Heart left ventricle (tissue), 16 donors: ENCODE measurements around the gene RSPH6A. TPM values are rescaled to one million over a fixed set of nuclear protein-coding genes. Genes with fewer than 3 reads are reported as not detected.
A peak's percentile ranks its signal among the peaks of the same experiment; 100 is the strongest.

Experiments
- ATAC-seq, 4 donors: fragments of 200-7000 bp; cut with Tn5 transposase; one replicate each; pipeline ENCODE4 v1.9.1; 2020 to 2022; ENCODE audit warnings: moderate library complexity in 4 of 4, mild to moderate bottlenecking in 3 of 4, moderate number of reproducible peaks in 1 of 4
- DNase-seq, 5 donors: peaks; one replicate each; pipeline ENCODE4 v3.0.0-alpha.2; 2020
- H3K27ac ChIP-seq, 12 donors: fragments of 200-600 bp; sonication (generic) in 4 of 12; one replicate each; pipeline versions ENCODE4 v1.5.0 to v1.8.0; 2016 to 2022; ENCODE audit warnings: mild to moderate bottlenecking in 2 of 12
- H3K27me3 ChIP-seq, 9 donors: fragments of 200-600 bp; sonication (generic) in 2 of 9; one replicate each; pipeline versions ENCODE4 v1.5.1 to v1.8.0; 2016 to 2022; ENCODE audit warnings: mild to moderate bottlenecking in 3 of 9
- H3K36me3 ChIP-seq, 9 donors: fragments of 200-600 bp; sonication (generic) in 2 of 9; one replicate each; pipeline versions ENCODE4 v1.5.0 to v1.8.0; 2018 to 2022; ENCODE audit warnings: mild to moderate bottlenecking in 2 of 9
- H3K4me1 ChIP-seq, 12 donors: fragments of 200-600 bp; sonication (generic) in 4 of 12; one replicate each; pipeline versions ENCODE4 v1.5.0 to v1.8.0; 2016 to 2022; ENCODE audit warnings: mild to moderate bottlenecking in 3 of 12
- H3K4me3 ChIP-seq, 12 donors: fragments of 200-600 bp; sonication (generic) in 4 of 12; one replicate each; pipeline versions ENCODE4 v1.5.0 to v1.8.0; 2017 to 2022; ENCODE audit warnings: mild to moderate bottlenecking in 9 of 12, moderate library complexity in 4 of 12
- H3K9me3 ChIP-seq, 12 donors: fragments of 200-600 bp; sonication (generic) in 4 of 12; one replicate each; pipeline versions ENCODE4 v1.5.0 to v1.8.0; 2016 to 2022; ENCODE audit warnings: mild to moderate bottlenecking in 1 of 12
- POLR2A ChIP-seq, 2 donors: fragments of 450-650 bp; IDR thresholded peaks; one replicate each; pipeline ENCODE4 v1.6.1; 2017; ENCODE audit warnings: antibody characterized with exemption in 2 of 2, mild to moderate bottlenecking in 2 of 2, moderate library complexity in 2 of 2
- WGBS, 4 donors: extraction: QIAGEN DNeasy Blood & Tissue Kit in 2 of 4; methylation state at CpG; one replicate each; pipeline versions ENCODE4 v1.1.5 to v1.1.7; 2013 to 2018; 5-methylcytosine and 5-hydroxymethylcytosine counted together
- intact Hi-C, 10 donors: fragments of 100-400 bp; cut with DNase I; formaldehyde crosslinking; loops; one replicate each; pipeline versions ENCODE4 v1.11.1 to v1.14.2; 2022
- polyA plus RNA-seq, 2 donors: library from polyadenylated mRNA; stranded (reverse); fragments of 200-250 nt; gene quantifications; one replicate each; pipeline ENCODE4 v1.2.3, GENCODE V29; 2013
- total RNA-seq, 9 donors: library from RNA; depleted of rRNA in 2 of 9; stranded (reverse); fragments of >200 nt in 2 of 9; fragmentation: NEBNext Ultra II Directional in 3 of 9; extraction: Animal tissue kit (Norgen Biotek cat#: 25700) in 3 of 9; gene quantifications; one replicate each; pipeline versions ENCODE4 v1.1.0 to v1.2.4, GENCODE V29; 2016 to 2023
- TF ChIP-seq, protein P1 (sequence below), 12 donors: fragments of 200-600 bp; sonication (generic) in 4 of 12; IDR thresholded peaks; one replicate each; pipeline versions ENCODE4 v1.5.0 to v1.8.0; 2018 to 2022; ENCODE audit warnings: antibody characterized with exemption in 12 of 12, mild to moderate bottlenecking in 5 of 12
- donor health status: ischemic (EF 13 %, LVEDD 7.1; RV severe dilation, severe dysfunction).
- donor health status: healthy with polysubstance abuse.
- donor health status: DM: no; HTN: yes; CAD: no.
- donor health status: DM: no; HTN: no; CAD: no.
- donor health status: ischemic (EF 25% LVEDD 6.9; RV normal size, moderate dysfunction).
- donor health status: ischemic (EF 25% LVEDD 5.7; RV mildly dilated, moderate dysfunction).
- donor health status: healthy.
- donor health status: DM: yes; HTN: yes; CAD: no.
- donor health status: ischemic (EF 35%, LVEDD 5.7; RV mildly dilated, moderate dysfunction).
- donor health status: nonischemic (EF 11% LVEDD 7.7; RV severe dilation, severe dysfunction).
- donor health status: DM: yes; HTN: yes; CAD: no.
- donor health status: PGD.
- donor health status: ischemic (EF 29% LVEDD 5.4; RV normal size, mild dysfunction).
- donor health status: nonischemic (EF 23%, LVEDD 6.1; RV moderate dilation, normal function).

Gene RSPH6A
- total and polyA plus RNA-seq, 11 donors: not detected

DNA sequence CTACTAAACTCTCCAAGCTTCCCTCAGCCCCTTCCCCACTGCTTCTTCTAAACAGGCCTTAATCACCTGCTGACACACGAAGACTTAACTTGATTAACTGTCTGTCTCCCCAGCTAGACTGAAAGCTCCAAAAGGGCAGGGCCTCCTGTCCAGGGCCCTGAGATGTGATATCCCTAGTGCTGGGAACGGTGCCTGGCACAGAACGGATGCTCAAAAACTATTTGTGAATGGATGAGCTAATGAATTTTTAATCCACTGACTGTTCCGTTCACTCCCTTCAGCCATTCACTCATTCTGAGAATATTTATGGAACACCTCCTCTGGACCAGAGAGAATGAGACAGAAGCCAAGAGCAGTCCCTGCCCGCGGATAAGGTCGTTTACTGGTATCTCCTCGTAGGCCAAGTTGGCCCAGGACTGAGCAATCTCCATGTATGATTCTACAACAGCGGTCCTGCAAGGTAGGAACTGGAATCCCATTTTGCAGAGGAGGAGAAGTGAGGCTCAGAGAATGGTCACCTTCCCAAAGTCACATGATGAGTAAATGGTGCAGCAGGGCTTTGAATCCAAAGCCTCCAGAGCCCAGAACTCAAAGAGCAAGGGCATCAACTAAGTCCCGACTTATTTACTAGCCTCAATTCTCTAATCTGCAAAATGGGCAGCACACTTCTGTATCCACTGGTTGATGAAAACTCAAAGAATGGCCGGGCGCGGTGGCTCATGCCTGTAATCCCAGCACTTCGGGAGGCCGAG lies 25.9 kb downstream of the RSPH6A start:
- ATAC-seq: peak in 3 of 4 donors; percentile 1 to 31 (median 25)
- Histone ChIP-seq H3K4me3 (no peak overlapping the region), H3K9me3 (no peaks in the 10 kb centered on the region), H3K36me3 (peaks cover 0 to 58% (median 47%) of the 10 kb centered on the region in 9 donors), H3K4me1 (peaks cover 0 to 68% (median 39%) of the 10 kb centered on the region in 12 donors), H3K27me3 (peaks cover 0 to 52% (median 0%) of the 10 kb centered on the region in 9 donors), H3K27ac (peak overlapping the region in 7 of 12 donors; percentile 13 to 63 (median 46))
- intact Hi-C loops: no loop called here
- 69 to 77% (median 71%) methylated on average over 15 of the region's 15 CpGs for WGBS, 4 donors
- DNase-seq: peak in 2 of 5 donors; percentile 55 to 62
- no peak for TF ChIP-seq POLR2A (IDR thresholded peaks at IDR 0.05)
- TF ChIP-seq, protein P1, sequence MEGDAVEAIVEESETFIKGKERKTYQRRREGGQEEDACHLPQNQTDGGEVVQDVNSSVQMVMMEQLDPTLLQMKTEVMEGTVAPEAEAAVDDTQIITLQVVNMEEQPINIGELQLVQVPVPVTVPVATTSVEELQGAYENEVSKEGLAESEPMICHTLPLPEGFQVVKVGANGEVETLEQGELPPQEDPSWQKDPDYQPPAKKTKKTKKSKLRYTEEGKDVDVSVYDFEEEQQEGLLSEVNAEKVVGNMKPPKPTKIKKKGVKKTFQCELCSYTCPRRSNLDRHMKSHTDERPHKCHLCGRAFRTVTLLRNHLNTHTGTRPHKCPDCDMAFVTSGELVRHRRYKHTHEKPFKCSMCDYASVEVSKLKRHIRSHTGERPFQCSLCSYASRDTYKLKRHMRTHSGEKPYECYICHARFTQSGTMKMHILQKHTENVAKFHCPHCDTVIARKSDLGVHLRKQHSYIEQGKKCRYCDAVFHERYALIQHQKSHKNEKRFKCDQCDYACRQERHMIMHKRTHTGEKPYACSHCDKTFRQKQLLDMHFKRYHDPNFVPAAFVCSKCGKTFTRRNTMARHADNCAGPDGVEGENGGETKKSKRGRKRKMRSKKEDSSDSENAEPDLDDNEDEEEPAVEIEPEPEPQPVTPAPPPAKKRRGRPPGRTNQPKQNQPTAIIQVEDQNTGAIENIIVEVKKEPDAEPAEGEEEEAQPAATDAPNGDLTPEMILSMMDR (IDR thresholded peaks at IDR 0.05): no peak

DNA sequence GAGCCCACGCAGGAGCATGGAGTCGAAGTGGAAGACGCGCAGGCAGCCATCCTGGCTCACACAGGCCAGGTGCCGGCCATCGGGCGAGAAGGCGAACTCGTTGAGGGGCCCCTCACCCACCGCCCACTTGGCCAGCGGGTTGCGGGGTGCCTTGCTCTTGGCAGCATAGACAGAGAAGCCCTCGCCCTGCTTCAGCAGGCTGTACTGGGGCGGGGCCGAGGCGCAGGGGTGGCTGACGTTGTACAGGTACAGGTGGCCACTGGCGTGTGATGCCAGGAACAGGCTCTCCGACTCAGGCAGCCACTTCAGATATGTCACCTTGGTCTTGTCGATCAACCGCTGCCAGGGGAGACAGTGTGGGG lies 28.6 kb downstream of the RSPH6A start:
- peak overlapping the region in 3 of 12 donors; percentile 0 to 98 (median 96) for H3K27ac ChIP-seq
- intact Hi-C loops: no loop called here
- no peaks in the 10 kb centered on the region for H3K9me3 ChIP-seq
- WGBS, 4 donors: 82 to 87% (median 83%) methylated on average over 11 to 21 of the region's 21 CpGs
- no peak overlapping the region for H3K4me3 ChIP-seq
- DNase-seq: no peak
- H3K4me1 ChIP-seq: peaks cover 0 to 80% (median 42%) of the 10 kb centered on the region in 12 donors
- H3K36me3 ChIP-seq: peaks cover 0 to 58% (median 47%) of the 10 kb centered on the region in 9 donors
- no peak for ATAC-seq
- no peak for TF ChIP-seq POLR2A (IDR thresholded peaks at IDR 0.05)
- TF ChIP-seq, protein P1 (IDR thresholded peaks at IDR 0.05): no peak
- H3K27me3 ChIP-seq: peaks cover 0 to 68% (median 0%) of the 10 kb centered on the region in 9 donors

DNA sequence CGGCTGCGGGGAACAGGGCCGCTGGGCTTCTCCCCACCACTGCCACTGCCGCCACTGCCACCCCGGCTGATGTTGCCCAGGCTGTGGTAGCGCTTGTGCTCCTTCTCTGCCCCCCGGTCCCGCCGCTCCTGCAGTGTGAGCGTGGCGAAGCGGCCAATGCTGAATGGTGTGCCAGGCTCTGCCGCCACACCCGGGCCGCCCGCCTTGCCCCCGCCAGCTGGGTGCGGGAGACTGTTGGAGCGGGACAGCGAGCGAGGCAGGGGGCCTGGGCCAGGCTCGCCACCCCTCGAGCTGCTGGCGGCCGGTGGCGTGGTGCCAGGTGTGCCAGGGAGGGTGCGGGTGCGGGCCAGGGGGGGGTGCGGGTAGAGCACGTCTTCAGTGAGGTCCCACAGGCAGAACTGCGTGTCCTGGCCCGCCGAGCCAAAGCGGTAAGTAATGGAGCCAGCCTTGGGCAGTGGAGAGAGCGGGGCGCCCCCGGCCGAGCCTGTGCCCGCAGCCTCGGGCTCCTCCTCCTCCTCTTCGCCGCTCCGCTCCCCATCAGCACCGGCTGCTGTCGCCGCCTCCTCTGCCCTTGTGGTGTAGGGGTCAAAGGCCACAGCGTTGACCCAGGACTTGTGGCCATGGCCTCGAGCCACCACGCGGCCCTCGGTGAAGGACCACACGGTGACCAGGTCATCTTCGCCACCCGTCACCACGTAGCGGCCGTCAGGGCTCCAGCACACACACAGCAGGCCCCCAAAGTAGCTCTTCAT lies 29.2 kb downstream of the RSPH6A start:
- Histone ChIP-seq H3K4me1 (peaks cover 0 to 80% (median 39%) of the 10 kb centered on the region in 12 donors), H3K36me3 (peaks cover 0 to 58% (median 47%) of the 10 kb centered on the region in 9 donors)

More for the DNA sequence above, 29.2 kb downstream of the RSPH6A start:
- intact Hi-C loops: no loop called here
- H3K27me3 ChIP-seq: peaks cover 0 to 68% (median 0%) of the 10 kb centered on the region in 9 donors
- 84 to 91% (median 89%) methylated on average over 24 to 57 of the region's 57 CpGs for WGBS, 4 donors
- DNase-seq (peak in 1 of 5 donors; percentile 28), ATAC-seq (no peak)
- H3K4me3 ChIP-seq: no peak overlapping the region
- no peak for TF ChIP-seq POLR2A (IDR thresholded peaks at IDR 0.05)
- TF ChIP-seq, protein P1 (IDR thresholded peaks at IDR 0.05): no peak
- no peaks in the 10 kb centered on the region for H3K9me3 ChIP-seq
- H3K27ac ChIP-seq: peak overlapping the region in 9 of 12 donors; percentile 93 to 98 (median 96)
